ENCODE results near the gene CACNB4.

CACNB4 gene

DNA sequence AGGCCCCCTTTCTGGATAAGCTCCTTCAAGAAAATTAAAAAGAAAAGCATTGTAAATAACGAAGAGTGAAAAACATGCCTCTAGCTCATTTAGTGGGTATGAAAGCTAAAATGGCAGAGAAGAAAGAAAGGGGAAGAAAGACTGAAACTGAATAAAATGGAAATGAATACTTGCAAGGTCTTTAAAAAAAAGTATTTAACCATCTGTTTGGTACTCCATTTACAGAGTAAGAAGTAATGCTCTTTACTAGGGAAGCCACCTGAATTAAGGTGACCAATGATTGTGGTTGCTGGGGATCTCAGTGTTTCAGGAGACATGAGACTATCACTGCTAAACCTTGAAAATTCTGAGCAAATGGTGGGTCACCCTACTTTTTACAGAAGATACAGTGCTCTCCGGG is 253.0 kb downstream of the CACNB4 start:
- H3K4me3 ChIP-seq, result no peak overlapping the region
- H3K27ac ChIP-seq, result no peak overlapping the region

DNA sequence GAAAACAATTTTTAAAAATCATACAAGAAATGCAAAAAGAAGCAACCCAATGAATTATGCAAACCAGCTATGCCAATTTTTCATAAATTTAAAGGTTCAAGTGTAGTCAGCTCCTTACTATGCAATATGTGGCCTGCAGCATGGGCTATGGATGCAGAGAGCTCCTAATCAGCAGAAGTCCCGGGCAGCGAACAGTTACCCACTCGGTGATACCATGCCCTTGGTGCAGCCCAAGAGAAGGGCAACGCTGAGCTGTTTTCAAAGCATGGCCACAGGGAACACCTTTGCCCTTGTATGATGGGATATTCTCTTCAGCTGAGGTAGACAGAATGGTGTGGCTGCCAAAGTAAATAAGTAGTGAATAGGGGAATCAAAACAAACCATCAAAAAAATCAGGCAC is 253.4 kb downstream of the CACNB4 start:
- no peak overlapping the region for H3K27ac ChIP-seq

DNA sequence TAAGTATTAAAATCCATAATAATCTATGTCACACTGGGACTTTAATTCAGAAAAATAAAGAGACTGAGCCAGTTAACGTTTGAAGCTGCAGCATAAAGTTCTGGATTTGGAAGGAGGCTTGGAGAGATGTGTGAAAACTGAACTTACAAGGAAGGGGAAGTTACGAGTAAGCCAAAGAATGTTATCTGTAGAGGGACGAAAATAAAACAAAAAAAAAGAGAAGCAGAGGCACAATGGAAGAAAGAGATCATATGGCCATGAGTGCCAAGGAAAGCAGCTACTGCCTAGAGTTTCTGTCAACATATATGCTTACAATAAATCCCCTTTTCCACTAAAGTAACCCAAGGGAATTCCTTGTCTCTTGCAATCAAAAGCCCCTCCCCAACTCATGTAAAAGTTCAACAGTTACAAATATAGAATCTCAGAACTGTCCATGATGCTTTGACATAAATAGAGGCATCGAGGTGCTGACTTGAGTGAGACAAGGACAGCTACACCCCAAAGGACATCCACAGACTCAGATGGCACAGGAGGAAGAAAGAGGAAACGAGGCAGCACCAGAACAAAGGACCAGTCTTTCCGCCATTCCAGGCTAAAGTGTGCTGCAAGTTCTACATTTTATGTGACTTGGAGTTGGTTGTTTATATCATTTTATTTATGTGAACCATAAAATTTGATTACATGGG is 254.5 kb downstream of the CACNB4 start:
- H3K4me3 ChIP-seq, result no peak overlapping the region

More for the DNA sequence above, 253.4 kb downstream of the CACNB4 start:
- H3K4me3 ChIP-seq, result no peak overlapping the region

DNA sequence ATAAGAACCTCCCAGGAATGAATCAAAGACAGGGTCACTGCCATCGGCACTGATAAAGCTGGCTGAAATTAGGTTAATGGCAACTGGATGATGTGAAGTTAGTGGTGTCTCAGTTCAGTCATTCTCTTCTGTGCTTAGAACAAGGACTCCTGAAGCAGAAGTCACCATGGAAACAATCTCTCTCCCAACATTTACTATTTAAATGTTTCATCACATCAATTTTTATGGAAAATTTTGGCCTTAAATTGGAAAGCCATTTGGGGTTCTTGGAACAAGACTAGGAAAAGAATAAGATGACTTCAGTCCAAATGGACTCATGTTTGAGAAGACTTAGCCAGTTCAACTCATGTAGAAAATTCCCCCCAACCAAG is 255.2 kb downstream of the CACNB4 start:
- no peak overlapping the region for H3K4me3 ChIP-seq
- H3K27ac ChIP-seq, result no peak overlapping the region

More for the DNA sequence above, 254.5 kb downstream of the CACNB4 start:
- peak overlapping the region in 1 of 21 experiments; percentile 45 for H3K27ac ChIP-seq

DNA sequence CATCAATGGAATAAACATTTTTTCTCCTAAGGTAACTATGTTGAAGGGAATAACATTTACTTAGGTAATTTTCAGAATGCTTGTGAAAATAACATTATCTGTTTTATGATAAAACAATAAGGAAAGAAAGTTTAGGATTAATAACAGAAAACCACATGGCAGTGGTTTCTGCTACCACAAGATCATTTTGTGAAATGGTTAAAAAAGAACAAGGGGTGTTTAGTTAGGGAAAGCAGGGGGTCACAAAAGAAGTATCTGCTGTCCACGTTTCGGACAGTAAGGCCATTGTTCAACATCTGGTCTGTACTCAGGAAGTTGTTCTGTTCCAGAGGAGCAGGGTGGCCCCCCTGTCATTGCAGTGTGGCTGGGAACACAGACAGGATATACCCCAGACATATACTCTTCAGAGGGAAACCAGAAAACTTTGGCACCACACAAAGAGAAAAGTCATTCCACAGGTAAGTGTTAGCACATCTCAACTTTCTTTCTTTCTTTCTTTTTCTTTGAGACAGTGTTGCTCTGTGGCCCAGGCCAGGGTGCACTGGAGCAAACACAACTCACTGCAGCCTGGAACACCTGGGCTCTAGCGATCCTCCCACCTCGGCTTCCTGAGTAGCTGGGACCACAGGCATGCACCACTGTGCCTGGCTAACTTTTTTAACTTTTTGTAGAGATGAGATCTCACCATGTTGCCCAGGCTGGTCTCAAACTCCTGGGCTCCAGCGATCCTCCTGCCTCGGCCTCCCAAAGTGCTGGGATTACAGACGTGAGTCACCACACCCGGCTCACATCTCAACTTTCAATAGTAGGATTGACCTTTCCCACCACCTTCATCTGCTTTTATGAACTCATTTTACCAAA is 255.8 kb downstream of the CACNB4 start:
- H3K4me3 ChIP-seq, result no peak overlapping the region
- H3K27ac ChIP-seq, result no peak overlapping the region

DNA sequence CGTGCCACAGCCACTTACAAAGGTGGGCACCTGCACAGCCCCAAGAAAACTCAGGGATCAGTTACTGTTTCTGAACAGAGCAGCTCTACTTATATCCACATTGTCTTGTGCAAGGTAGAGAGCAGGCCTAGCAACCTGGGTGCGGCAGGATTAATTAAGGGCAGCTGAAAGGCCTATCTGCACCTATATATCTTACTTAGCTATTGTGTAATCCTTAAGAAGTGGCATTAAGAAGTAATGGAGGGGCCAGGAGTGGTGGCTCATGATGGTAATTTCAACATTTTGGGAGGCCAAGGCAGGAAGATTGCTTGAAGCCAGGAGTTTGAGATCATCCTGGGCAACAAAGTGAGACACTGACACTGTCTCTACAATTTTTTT is 257.8 kb downstream of the CACNB4 start:
- Histone ChIP-seq H3K4me3 (no peak overlapping the region), H3K27ac (peak overlapping the region in 8 of 21 experiments; percentile 20 to 59 (median 48))

DNA sequence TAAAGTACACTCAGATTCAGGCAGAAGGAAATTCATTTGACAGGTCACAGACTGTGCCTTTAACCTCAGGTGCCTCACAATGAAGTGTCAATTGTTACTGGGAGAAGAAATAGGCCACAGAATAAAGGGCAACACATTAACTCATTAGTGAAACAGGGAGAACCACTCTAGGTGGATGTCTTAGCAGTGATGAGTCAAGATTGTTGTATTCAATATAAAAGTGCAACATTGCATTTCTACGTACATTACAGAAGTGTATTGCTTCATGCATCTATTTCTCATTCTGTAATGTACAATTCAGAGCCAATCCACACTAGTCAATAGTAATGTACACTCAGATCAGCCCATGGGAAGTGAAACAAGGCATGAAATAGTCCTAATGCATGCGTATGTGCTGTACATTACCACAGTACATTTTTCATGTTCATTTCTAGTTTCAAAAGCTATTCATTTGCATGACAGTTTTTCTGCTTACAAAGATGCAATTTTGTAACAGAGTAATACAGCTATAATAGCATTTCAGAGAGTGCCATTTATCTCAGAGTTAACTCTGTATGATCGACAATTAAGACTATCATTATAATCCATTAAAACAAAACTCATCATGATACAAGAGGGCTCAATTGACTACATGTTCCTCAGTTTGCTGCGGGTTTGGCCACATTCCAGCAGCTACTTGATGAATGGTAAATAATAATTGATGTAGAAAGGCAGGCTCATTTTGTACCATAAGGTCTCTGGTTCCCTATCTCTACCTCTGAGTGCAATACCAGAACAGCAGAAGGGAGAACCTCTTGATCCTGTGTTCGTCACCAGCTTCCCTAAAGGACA is 258.4 kb downstream of the CACNB4 start:
- Histone ChIP-seq H3K4me3 (no peak overlapping the region), H3K27ac (peak overlapping the region in 8 of 21 experiments; percentile 20 to 59 (median 48))

DNA sequence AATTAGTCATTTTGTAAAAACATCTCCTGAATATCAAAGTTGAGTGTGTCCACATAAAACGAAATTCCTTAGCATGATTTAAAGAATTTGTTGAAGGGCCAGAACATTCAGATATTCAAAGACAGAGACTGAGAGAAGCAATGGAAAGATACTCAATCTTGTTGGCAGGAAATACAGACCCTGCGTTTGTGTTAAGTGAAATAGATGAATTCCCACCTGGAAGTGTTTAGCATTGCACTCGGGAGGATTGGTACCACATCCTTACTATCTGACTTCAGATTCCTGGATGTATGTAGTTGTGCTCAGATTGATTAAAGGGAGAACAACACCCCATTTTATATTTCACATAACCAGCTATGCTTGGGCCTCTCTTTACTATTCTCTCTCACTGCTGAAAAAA is 260.9 kb downstream of the CACNB4 start:
- no peak overlapping the region for H3K27ac ChIP-seq
- H3K4me3 ChIP-seq, result no peak overlapping the region

DNA sequence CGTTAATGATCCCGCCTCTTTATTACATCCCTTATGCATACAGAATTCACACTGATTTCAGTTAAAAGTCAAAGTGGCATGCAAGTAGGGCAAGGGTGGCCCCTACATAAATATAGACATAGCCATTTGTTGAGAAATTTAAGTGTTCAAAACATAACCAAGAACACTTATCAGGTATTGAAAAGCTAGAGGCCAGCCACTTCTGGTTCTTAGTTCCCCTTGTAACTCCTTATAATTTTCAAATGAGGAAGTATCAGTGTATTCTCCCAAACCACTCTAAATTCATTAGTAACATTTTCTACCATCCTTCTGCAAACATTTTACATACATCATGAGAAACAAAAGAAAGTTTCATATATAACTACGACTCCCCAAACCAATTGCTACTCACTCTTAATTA is 264.9 kb downstream of the CACNB4 start:
- no peak overlapping the region for H3K27ac ChIP-seq
- H3K4me3 ChIP-seq, result no peak overlapping the region

DNA sequence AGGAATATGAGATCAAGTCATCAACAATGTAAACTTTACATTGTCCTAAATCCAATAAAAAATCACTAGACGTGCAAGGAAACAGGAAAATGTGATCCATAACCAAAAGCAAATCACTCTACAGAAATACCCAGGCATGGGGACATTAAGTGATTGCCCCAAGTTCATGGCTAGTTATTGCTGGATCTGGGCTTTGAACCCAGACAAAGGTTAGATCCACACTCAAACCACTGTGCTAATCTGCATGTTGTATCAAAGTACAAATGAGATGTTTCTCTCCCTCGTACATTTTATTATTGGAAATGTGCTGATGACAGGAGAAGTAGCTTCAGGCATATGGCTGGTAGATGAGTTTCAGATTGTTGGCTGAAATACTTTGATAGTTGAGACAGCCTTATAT is 267.9 kb downstream of the CACNB4 start:
- H3K4me3 ChIP-seq, result no peak overlapping the region

DNA sequence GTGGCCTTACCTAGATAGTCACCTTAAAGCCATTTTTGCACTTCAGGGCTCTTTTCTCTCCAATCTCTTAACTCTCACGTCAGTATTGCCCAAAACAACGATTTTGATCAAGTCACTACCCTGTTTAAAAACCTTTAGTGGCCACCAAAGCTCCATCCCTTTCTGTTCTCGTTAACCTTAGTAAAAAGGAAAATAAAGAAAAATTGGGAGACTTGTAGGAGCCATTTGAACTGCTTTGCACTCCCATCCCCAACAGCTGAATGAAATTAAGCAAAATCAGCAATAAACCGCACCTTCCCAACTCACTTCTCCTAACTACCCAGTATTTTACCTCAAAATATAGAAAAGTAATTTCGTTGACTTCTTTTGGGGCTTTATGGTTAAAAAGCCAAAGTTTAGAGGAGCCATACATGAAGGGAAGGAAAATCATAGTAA is 269.9 kb downstream of the CACNB4 start:
- H3K27ac ChIP-seq, result peak overlapping the region in 20 of 21 experiments; percentile 87 to 99 (median 94)
- H3K4me3 ChIP-seq, result peak overlapping the region; percentile 73 to 95 (median 89)

More for the DNA sequence above, 267.9 kb downstream of the CACNB4 start:
- H3K27ac ChIP-seq, result no peak overlapping the region

DNA sequence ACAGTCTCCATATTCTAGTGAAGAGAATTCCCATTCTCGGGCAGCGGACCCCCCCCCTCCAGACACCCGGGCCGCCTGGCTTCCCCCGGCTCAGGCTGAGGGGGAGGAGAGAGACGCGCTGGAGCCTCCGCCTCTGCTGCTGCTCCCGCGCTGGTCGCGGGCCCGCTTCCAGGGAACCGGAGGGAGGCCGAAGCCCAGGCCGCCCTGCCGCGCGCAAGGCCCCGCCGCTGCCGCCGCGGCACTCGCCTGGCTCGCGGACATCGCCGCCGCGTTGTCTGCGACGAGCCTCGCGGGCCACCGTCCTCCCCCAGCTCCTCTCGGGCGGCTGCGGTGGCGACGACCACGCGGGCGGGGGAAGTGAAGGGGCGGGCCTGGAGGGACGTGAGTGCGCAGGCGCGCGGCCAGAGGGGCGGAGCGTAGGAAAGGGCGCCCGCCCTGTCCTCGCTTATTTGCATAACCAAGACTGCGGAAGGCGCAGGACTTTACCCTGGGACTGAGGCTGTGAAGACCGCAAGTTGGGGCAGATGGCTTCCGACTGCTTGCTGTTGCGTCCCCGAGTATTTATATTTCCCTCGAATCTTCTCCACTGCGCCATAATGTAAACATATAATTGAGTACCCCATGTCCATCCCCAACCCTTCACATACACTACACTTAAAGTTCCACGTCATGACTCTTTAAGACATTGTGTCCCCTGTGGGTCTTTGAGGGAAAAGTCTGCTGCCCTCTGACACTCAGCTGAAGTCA is 270.5 kb downstream of the CACNB4 start, which contains the start of gene ARL5A:
Gene ARL5A, minus strand, starts transcription at position 279 of the 747 bp plus-strand sequence. Its CDS starts 245 bp downstream, at position 34.
- H3K27ac ChIP-seq, result peak within 1 kb of the TSS; percentile 79 to 99 (median 94)
- H3K4me3 ChIP-seq, result peak within 1 kb of the TSS; percentile 73 to 95 (median 89)

DNA sequence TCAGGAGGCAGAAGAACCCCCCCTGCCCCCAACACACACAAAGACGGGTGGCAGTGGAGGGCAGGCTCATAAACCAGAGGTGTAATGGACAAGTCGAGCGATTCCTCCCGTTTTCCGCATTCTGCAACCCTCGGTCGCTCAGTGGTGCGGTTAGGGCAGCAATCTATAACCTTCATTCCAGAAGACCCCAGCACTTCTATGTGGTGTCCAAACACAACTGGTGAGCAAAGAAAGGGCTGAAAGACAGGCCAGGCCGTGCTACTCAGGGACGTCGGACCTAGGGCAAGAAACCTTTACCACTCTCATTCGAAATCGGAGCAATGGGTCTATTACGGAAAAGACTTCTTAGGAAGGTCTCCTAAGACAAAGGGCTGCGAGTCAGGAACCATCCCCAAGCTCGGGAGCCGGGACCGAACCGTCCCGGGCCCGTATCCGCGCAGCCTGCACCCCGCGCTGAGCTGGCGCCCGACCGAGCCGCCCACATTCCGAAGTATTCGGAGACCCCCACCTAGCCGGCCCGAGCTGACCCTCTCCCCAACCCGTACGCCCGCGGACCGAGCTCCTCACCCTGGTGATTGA is 271.2 kb downstream of the CACNB4 start:
- peak overlapping the region; percentile 79 to 99 (median 94) for H3K27ac ChIP-seq
- H3K4me3 ChIP-seq, result peak overlapping the region; percentile 73 to 95 (median 89)

DNA sequence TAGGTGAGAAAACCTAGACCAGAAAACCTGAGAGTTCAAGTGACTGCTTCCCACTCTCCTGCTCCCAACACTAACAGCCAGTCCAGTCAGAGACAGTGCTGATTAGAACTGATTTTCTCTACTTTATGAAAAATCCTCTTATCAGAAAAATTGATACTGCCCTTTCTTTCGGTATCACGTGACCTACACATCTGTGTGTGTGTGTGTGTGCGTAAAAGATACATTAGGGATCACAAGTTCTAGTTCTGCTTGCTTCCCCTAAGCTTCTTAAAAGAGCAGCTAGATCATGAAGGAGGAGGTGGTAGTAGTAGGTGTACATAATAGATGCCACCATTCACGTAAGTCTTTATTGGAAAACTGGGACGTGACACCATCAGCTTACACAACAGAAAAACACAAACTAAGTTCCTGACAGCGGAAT is 272.1 kb downstream of the CACNB4 start:
- Histone ChIP-seq H3K27ac (peak overlapping the region in 17 of 21 experiments; percentile 8 to 97 (median 91)), H3K4me3 (peak overlapping the region; percentile 73 to 95 (median 89))

DNA sequence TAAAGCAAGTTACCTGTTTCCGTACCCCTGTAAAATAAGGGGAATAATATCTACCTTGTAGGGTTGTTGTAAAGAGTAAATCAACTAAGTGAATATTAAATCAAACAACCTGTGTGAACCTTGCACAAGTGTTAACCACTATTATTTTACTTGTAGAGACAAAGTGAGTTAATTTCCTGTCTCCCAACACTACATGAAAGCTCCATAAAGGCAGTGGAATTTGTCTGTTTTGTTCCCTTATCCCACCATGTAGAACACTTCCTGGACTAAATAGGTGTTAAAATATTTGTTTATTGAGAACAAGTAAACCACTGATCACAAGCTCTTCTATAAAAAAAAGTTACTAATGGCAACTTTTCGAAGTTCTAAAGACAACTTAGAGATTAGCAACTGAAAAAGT is 274.0 kb downstream of the CACNB4 start:
- no peak overlapping the region for H3K4me3 ChIP-seq
- H3K27ac ChIP-seq, result peak overlapping the region in 3 of 21 experiments; percentile 5 to 21 (median 14)

DNA sequence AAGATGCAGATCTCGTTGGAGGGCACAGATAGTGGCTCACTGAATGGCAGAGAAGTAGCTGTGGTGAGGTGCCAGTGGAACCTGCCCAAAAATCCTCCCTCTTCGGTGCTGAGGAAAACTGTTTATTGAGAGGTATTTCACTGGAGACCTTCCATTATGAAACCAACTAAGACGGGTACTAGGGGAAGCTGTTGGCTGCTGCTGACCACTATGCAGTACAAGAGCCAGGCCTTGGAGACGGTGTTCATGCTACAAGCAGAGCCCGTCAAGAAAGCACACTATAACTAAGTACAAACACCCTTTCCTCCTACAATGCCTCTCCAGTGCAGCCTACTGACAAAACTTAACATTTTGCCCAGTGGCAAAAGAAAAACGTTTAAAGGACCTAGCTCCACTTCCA is 275.2 kb downstream of the CACNB4 start:
- H3K27ac ChIP-seq, result peak overlapping the region in 2 of 21 experiments; percentile 10 to 36
- H3K4me3 ChIP-seq, result no peak overlapping the region

DNA sequence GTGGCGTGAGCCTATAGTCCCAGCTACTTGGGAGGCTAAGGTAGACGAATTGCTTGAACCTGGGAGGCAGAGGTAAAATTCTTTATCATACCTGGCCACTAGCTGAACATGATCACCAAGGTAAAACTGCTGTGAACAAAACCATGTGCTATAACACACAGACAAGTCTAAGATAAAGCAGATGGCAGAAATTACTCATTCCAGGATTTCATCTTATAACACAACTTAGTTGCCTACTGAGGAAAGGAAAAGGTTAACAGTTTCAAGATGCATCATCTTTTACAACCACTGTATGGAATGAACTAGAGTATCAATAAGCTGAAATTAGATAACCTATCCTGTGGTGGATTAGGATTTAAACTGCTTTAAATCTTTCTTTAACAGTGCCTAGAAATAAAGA is 278.9 kb downstream of the CACNB4 start:
- Histone ChIP-seq H3K4me3 (no peak overlapping the region), H3K27ac (no peak overlapping the region)

DNA sequence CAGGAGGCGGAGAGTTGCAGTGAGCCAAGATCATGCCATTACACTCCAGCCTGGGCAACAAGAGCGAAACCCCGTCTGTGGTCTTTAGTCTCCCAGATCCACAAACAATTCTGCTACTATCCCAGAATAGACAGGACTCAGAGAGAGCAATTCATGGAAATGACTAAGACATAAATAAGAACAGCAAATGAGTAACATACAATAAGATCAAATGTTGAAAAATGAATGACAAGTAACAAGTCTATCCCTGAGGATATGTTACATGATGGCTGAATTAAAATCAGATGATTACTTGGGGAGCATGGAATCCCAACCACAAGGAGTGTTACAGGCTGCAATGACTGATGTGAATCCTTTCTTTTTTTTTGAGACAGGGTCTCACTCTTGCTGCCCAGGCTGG is 280.9 kb downstream of the CACNB4 start:
- no peak overlapping the region for H3K27ac ChIP-seq
- H3K4me3 ChIP-seq, result no peak overlapping the region

DNA sequence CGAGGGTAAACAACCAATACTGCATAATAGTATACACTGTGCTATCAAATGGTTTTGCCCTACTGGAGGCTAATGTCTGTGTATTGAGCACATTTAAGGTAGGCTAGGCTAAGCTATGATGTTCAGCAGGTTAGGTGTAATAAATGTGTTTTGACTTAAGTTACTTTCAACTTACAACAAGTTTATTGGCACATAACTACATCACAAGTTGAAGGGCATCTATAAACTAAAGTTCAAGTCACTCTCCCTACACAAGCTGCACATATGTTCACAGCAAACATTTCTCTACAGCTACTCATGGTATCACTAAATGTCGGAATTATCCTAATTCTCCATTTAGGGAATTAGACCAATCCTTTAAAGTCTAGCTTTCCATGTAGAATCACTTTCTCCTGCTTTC is 282.0 kb downstream of the CACNB4 start:
- H3K4me3 ChIP-seq, result no peak overlapping the region
- H3K27ac ChIP-seq, result no peak overlapping the region
